Measurements from ENCODE around the gene TP73.
A peak's percentile ranks its signal among the peaks of the same experiment; 100 is the strongest.

TP73 gene

DNA sequence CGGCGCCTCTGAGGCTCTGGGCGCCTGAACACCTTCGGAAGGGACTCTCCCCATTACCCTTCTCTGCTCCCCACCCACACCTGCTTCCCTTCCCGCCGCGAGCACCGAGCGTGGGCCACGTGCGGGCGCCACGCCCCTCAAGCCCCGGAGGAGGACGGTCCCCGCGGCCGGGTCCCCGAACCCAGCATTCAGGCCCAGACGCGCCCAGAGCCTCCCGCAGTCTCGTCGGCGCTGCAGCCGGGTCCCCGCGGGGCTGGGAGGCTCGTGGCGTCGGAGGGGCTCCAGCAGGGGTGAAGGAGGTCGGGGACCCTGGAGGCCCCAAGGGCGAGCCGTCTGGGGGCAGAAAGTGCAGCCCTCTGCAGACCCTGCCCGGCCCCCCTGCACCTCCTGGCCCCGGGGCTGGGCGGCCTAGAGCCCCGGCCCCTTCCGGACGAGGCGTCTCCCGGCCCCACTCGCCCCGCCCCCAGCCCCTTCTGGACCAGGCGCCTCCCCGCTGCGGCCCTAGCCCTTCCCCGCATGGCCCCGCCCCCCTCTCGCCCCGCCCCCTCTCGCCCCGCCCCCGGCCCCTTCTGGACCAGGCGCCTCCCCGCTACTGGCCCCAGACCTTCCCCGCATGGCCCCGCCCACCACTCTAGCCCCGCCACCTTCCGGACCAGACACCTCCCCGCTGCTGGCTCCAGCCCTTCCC lies 119.9 kb downstream of the TP73 start:
- peak; percentile 32 to 68 for DNase-seq

DNA sequence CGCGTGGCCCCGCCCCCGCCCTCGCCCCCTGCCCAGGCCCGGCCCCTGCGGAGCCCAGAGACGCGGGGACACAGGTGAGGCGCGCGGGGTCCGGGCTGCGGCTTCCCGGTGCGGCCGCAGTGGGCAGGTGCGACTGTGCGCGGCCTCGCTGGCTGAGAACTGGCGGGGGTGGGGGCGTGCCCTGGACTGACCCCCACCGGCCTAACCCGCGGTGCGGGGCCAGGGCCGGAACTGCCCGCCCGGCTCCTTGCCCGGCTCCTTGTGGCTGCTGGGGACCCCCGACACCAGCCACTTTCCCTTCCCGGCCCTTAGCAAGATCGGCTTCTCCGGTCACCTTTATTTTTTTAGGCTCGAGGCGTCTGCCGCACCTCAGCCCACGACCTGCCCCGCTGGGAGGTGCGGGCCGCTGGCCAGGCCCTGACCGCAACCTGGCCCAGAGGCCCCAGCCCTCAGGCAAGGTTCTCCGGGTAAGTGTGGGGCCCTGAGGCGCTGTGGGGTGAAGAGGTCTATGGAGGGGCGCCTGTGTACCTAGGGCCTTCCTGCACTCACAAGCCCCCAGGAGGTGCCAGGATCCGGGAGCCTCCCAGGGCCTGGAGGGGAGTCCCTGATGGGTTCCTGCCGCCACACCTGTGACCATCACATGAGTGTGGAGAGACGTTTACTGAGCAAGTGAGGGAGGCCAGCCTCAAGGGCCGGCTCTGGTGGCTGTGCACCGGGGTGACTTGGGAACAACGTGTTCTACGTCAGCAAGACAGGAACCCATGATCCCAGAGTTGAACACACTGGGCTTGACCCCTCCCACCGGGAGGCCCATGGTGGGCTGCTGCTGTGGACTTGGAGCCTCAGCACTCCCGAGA lies 120.6 kb downstream of the TP73 start, which contains the start of gene SMIM1:
Gene SMIM1 (plus strand): TSS at position 35 of the 857 bp plus-strand sequence. CDS start 2,625 bp downstream, outside the sequence.
- DNase-seq, result no peak

DNA sequence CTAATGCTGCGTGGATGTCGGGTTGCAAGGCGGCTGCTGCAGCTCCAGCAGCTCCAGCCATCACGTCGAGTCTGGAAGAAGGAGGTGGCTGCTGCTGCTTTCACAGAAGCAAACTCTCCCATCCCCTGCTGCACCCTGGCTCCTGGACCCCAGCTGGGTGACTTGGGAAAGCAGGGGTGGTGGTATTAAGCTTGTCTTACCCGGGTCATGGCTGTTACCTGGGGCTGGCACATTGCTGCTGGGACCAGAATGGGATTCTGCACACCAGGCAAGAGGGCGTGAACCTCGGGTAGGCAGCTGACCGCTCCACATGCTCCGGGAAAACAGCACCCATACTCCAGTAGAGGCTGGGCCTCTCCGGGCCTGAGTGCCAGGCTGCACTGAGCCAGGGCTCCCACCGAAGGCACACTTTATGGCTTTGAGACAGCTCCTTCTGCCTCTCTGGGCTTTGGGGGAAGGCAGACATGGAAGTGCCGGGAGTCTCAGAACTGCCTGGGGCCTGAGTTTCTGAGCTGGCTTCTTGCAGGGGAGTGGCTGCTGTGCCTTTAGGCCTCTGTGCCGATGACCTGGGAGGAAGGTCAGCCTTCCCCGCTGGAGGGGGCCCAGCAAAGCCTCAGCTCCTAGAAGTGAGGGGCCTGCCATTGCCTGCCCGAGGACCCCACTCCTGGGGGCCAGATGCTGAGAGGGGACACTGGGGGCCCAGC lies 121.4 kb downstream of the TP73 start:
- DNase-seq, result no peak

DNA sequence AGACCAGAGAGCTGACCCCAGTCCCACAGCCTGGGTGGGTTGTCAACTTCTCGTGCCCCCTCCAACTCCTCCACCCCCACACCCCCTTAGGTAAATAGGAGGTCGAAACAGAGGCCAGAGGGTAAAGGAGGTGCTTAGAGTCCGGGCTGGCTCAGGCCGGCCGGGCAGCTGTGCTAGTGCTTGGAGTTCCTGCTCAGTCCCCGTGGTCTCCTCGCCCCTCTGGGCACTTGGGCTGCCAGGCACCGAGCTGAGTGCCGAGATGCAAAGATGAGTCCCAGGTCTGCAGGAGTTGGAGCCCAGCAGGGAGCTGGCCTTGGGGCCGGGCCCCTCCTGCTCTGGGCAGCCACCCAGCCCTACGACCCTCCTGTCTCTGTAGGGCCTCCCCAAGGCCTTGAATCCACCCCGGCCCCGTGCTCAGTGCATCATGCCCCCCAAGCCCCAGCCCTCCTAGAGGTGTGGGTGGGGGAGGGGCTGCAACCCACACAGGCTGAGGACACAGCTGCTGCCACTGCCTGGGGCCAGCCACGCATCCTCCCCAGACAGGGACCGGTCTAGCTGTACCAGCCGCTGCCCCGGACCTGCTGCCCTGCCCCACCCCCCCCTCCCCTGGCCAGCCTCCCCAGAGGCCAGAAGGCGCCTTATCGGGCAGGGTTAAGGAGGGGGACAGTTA lies 122.1 kb downstream of the TP73 start:
- no peak for DNase-seq

- no peak for DNase-seq
Measured at GRCh38 chr1:3774946-3775489, 122.7 kb downstream of the TP73 start.

DNA sequence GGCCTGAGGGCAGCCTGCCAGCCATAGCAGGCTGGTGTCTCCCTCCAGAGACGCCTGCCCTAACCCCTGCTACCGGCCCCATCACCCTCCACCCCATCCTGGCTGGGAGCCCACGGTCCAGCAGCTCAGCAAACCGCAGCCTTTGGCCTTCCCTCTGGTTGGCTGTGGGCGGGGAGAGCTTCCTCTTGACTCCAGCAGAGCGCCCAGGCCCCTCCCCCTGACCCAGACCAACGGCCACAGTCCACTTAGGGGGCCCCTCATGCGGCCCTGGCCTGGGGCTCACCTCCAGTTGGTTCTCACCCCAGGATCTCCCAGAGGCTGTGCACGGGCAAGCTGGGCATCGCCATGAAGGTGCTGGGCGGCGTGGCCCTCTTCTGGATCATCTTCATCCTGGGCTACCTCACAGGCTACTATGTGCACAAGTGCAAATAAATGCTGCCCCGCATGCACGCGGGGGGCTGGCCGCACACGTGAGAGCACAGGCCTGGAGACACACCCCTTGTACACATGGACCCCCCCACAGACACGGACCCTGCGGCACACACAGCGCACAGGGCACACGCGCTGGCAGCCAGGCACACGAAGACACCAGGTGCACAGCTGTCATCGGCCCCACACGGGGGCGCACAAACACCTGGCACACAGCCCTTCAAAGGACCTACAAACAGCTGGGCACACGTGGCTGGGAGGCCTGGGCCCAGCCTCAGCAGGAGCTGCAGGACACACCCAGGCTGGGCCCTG lies 123.3 kb downstream of the TP73 start:
- DNase-seq, result peak in 1 of 2 experiments; percentile 4

DNA sequence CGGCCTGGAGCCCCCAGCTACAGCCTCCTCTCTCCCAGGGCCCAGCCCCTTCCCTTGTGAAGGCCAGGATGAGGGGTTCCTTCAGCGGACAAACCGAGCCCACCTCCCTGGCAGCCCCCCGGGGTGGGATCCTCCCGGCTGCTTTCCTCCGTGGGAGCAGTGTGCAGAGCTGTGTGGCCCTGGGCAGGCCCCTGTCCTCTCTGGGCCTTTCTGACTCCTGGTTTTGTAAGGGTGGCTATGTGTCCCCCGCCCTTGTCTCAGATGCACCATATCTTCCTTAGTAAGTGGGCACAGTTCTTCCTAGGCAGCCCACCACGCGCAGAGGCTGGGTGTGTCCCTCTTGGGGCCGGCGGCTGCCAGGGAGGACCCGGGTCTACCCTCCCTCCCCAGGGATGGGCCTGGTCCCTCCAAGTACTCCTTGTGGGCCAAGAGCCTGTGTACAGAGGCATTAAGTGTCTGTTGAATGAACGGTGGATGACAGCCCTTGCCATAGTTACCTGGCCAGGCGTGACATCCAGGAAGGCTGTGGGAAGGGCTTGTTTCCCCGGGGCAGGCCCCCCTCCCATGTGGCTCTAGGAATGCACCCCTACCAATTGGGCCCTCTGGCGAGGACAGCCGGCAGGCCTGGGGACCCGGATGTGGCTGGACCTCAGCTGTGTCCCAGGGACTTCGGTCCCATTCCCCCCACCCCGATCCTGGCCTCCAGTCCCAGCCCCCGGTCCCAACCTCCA lies 124.1 kb downstream of the TP73 start:
- no peak for DNase-seq

GRCh38 chr1:3777078-3777547 lies 124.8 kb downstream of the TP73 start:
- no peak for DNase-seq

GRCh38 chr1:3777647-3778589 lies 125.6 kb downstream of the TP73 start:
- DNase-seq, result no peak

DNA sequence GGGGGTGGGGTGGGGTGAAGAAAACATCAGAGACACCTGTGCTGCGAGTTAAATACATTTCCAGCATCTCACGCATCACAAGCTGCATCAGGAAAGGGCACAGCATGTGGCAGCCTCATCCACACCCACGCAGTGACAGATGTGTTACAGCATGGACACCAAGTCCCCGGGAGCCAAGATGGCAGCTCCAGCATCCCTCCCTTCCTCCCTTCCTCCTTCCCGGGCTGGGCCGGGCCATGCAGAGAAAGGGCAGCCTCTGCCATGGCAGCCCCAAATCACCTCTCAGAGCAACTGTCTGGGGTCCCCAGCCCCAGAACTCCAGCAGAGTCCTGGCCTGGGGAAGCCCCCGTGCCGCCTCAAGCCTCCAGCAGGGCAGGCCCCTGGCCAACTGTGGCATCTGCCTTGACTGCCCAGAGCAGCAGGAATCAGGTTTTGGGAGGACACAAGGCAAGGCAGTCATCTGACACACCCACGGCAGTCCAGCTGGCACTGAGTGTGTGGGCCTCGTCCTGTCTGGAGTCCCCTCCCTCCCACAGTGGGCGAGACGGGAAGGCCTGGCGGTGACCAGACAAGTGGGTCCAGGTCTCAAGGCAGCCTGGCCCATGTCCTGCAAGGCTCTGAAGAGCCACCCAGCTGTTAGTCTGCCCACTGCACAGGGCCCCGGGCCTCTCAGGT lies 126.4 kb downstream of the TP73 start:
- no peak for DNase-seq

DNA sequence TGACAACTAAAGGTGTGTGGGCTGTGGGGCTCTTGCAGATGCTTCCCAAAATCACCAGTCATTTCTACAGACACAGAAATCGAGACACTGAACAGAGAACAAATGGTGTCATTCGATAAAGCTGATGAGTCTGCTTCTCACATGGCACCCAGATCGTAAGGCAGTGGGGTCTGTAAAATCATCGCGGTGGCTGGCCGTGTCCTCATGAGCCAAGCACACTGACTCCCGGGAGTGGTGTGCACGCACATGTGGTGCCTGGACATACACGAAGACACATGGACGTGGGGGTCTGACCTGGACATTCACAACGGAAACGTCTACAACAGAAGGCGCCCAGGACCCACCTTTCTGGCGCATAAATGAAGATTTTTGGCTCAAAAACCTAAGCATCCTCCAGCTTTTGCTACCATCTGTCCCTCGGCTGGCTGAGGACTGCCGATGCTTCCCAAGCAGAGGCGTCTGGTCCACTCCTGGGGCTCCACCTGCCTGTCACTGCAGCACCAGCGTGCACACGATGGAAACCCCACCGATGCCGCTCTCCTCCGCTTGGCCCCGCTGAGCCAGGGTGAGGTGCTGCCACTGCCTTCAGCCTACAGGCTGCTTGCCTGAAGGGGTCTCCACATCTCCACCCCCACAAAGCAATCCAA lies 127.1 kb downstream of the TP73 start:
- DNase-seq, result no peak

- DNase-seq, result no peak
Measured at GRCh38 chr1:3779912-3780416, 127.6 kb downstream of the TP73 start.

DNA sequence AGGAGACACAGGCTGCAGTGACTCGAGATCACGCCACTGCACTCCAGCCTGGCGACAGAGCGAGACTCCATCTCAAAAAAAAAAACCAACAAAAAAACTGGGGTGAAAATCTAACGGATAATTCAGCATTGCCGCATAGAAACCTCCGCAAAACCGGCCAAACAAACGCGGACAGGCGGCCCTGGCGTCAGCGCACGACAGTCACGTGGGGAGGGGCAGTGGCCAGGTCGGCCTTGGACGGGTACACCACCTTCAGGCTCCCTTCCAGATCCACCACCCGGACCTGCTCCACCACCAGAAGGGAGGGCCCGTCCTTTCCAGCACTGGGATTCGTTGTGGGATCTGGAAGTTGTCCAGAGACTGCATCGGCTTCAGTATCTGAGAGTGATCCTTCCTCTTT lies 128.6 kb downstream of the TP73 start:
- DNase-seq, result no peak

- DNase-seq, result no peak
Measured at GRCh38 chr1:3783651-3784474, 131.5 kb downstream of the TP73 start.

DNA sequence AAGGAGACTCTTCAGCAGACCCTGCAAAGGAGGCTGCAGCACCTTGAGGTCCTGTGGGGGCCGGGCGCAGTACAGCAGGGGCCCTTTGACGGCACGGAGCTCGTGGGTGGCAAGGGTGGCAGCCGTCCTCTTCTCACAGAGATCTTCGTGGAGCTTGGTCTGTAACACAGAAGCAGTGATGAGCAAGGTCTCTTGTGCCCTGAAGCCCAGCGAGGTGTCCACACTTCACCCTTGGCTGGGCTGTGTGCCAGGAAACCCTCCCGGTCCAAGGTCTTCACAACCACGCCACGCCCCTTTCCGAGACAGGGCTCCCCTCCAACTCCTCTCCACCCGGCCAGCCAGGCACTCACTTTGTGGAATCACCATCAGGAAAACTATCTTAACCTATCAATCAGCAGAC lies 132.7 kb downstream of the TP73 start:
- DNase-seq, result no peak

GRCh38 chr1:3785456-3786157 lies 133.3 kb downstream of the TP73 start:
- DNase-seq, result peak in 1 of 2 experiments; percentile 9
